Inferior parietal cortex (tissue), 1 donor: ENCODE data around the gene COMP.
A peak's percentile ranks its signal among the peaks of the same experiment; 100 is the strongest.
"Not testable (repeated sequence)": the region's sequence is repeated elsewhere in the genome, so short reads cannot be mapped to it uniquely, and the experiment has no call there.

Source experiments
- DNase-seq: peaks from one replicate; pipeline ENCODE4 v3.0.0-alpha.2; 2016; ENCODE audit errors: extremely low spot score

The COMP gene

GRCh38 chr19:18790566-18791314, at the start of gene COMP:
COMP (minus strand) TSS chr19:18791305; CDS start chr19:18791269, 36 bp downstream.
- no peak for DNase-seq

- DNase-seq = no peak
Observed at GRCh38 chr19:18840288-18841267, 49.5 kb upstream of the COMP start.

- DNase-seq = no peak
Observed at GRCh38 chr19:18839465-18840287, 48.6 kb upstream of the COMP start.

GRCh38 chr19:18834644-18834984, 43.5 kb upstream of the COMP start:
- DNase-seq = no peak

GRCh38 chr19:18833849-18834643, 42.9 kb upstream of the COMP start:
- no peak for DNase-seq

- DNase-seq = no peak
Observed at GRCh38 chr19:18833141-18833476, 42.0 kb upstream of the COMP start.

- no peak for DNase-seq
Observed at GRCh38 chr19:18832306-18833140, 41.4 kb upstream of the COMP start.

GRCh38 chr19:18831524-18832305, 40.6 kb upstream of the COMP start, which contains the start of gene UPF1:
UPF1 (plus strand) TSS chr19:18831959; CDS start chr19:18832210, 251 bp downstream.
- DNase-seq = peak; percentile 92

GRCh38 chr19:18830488-18830887, 39.4 kb upstream of the COMP start:
- no peak for DNase-seq

GRCh38 chr19:18828786-18829185, 37.7 kb upstream of the COMP start:
- DNase-seq = no peak

- DNase-seq = no peak
Observed at GRCh38 chr19:18817574-18817973, 26.5 kb upstream of the COMP start.

- not testable (repeated sequence) for DNase-seq
Observed at GRCh38 chr19:18816645-18817044, 25.5 kb upstream of the COMP start.

- no peak for DNase-seq
Observed at GRCh38 chr19:18815673-18816072, 24.6 kb upstream of the COMP start.

GRCh38 chr19:18814063-18814462, 23.0 kb upstream of the COMP start:
- DNase-seq = no peak

- DNase-seq = not testable (repeated sequence)
Observed at GRCh38 chr19:18811638-18812037, 20.5 kb upstream of the COMP start.

- DNase-seq = no peak
Observed at GRCh38 chr19:18809149-18809868, 18.2 kb upstream of the COMP start.

GRCh38 chr19:18807861-18808331, 16.8 kb upstream of the COMP start:
- DNase-seq = no peak

GRCh38 chr19:18804643-18805042, 13.5 kb upstream of the COMP start:
- no peak for DNase-seq
